ENCODE measurements around the gene PLPPR1.

GRCh38 chr9:101028346-101029314 is at the start of gene PLPPR1:
- no peak for TF ChIP-seq CTCF (IDR thresholded peaks at IDR 0.05)
- no peak for TF ChIP-seq FOSL2 (IDR thresholded peaks at IDR 0.05; ENCODE audit: borderline replicate concordance, low read depth)
- TF ChIP-seq RFX5 (IDR thresholded peaks at IDR 0.05; ENCODE audit: low read length): no peak
